Measurements from ENCODE around the gene BACE1. TPM values are rescaled to one million over a fixed set of nuclear protein-coding genes. Genes with fewer than 3 reads are reported as not detected.
A peak's percentile ranks its signal among the peaks of the same experiment; 100 is the strongest.

Gene BACE1
- polyA plus RNA-seq, 3 donors, result 1.6 to 9.1 (median 3.1) TPM

GRCh38 chr11:117290809-117291396 lies 25.2 kb downstream of the BACE1 start, which contains the start of gene BACE1-AS:
BACE1-AS (plus strand) TSS chr11:117291346.
- Histone ChIP-seq H4K20me1 (ENCODE audit: insufficient read depth, low read length) (no peaks in the 10 kb centered on the region), H3K79me2 (ENCODE audit: insufficient read depth, low read length) (no peaks in the 10 kb centered on the region), H3K36me3 (replicated peaks in 1 of 2; ENCODE audit: control insufficient read depth in 1 of 2, insufficient read depth in 2 of 2, low read length in 2 of 2) (peaks cover 33 to 67% of the 10 kb centered on the region in 2 donors), H3K4me3 (replicated peaks in 1 of 3; ENCODE audit: low read depth in 2 of 3, low read length in 3 of 3) (no peak within 1 kb of the TSS), H3K9ac (ENCODE audit: insufficient read depth, low read length, poor library complexity, severe bottlenecking) (no peak within 1 kb of the TSS), H3K9me3 (replicated peaks in 1 of 2; ENCODE audit: control insufficient read depth in 1 of 2, insufficient read depth in 1 of 2, low read length in 2 of 2) (no peaks in the 10 kb centered on the region), H3K27me3 (ENCODE audit: control insufficient read depth in 2 of 2, insufficient read depth in 2 of 2, low read length in 2 of 2) (no peaks in the 10 kb centered on the region), H3K27ac (ENCODE audit: low read depth in 1 of 2, low read length in 2 of 2) (no peak within 1 kb of the TSS), H2AFZ (ENCODE audit: insufficient read depth, low read depth, low read length, poor library complexity, severe bottlenecking) (no peak within 1 kb of the TSS), H3K4me1 (ENCODE audit: control insufficient read depth in 1 of 2, insufficient read depth in 2 of 2, low read length in 2 of 2) (no peaks in the 10 kb centered on the region), H3K4me2 (replicated peaks; ENCODE audit: extremely low read depth, low read length, poor library complexity, severe bottlenecking) (no peak within 1 kb of the TSS)
- intact Hi-C loops (cut with micrococcal nuclease), result no loop called here
- Mint-ChIP-seq H3K27me3 (ENCODE audit: low read depth in 3 of 3) (peaks cover 0 to 4% (median 2%) of the 10 kb centered on the region in 3 donors), H3K4me3 (no peak within 1 kb of the TSS), H3K27ac (peak within 1 kb of the TSS in 4 of 7 donors; percentile 5 to 57 (median 33)), H3K9me3 (no peaks in the 10 kb centered on the region), H3K36me3 (peaks cover 69 to 73% of the 10 kb centered on the region in 2 donors), H3K4me1 (peaks cover 6% of the 10 kb centered on the region)
- TF ChIP-seq, protein P1, sequence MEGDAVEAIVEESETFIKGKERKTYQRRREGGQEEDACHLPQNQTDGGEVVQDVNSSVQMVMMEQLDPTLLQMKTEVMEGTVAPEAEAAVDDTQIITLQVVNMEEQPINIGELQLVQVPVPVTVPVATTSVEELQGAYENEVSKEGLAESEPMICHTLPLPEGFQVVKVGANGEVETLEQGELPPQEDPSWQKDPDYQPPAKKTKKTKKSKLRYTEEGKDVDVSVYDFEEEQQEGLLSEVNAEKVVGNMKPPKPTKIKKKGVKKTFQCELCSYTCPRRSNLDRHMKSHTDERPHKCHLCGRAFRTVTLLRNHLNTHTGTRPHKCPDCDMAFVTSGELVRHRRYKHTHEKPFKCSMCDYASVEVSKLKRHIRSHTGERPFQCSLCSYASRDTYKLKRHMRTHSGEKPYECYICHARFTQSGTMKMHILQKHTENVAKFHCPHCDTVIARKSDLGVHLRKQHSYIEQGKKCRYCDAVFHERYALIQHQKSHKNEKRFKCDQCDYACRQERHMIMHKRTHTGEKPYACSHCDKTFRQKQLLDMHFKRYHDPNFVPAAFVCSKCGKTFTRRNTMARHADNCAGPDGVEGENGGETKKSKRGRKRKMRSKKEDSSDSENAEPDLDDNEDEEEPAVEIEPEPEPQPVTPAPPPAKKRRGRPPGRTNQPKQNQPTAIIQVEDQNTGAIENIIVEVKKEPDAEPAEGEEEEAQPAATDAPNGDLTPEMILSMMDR (IDR thresholded peaks at IDR 0.05), result no peak
- no peak for DNase-seq
- WGBS (ENCODE audit: insufficient coverage), result no CpG with 5 or more reads among the region's 8 CpGs

GRCh38 chr11:117289795-117290194 lies 26.3 kb downstream of the BACE1 start:
- H3K4me3 Mint-ChIP-seq, result no peak overlapping the region
- no peaks in the 10 kb centered on the region for H3K9me3 Mint-ChIP-seq
- no peak overlapping the region for H3K27ac ChIP-seq (ENCODE audit: low read depth in 1 of 2, low read length in 2 of 2)
- intact Hi-C loops (cut with micrococcal nuclease), result no loop called here
- TF ChIP-seq, protein P1 (IDR thresholded peaks at IDR 0.05), result no peak
- no peaks in the 10 kb centered on the region for H3K4me1 ChIP-seq (ENCODE audit: control insufficient read depth in 1 of 2, insufficient read depth in 2 of 2, low read length in 2 of 2)
- H2AFZ ChIP-seq (ENCODE audit: insufficient read depth, low read depth, low read length, poor library complexity, severe bottlenecking), result no peak overlapping the region
- peaks cover 8% of the 10 kb centered on the region for H3K4me1 Mint-ChIP-seq
- no peak overlapping the region for H3K9ac ChIP-seq (ENCODE audit: insufficient read depth, low read length, poor library complexity, severe bottlenecking)
- peak overlapping the region in 3 of 7 donors; percentile 12 to 45 (median 33) for H3K27ac Mint-ChIP-seq
- DNase-seq, result no peak
- H3K79me2 ChIP-seq (ENCODE audit: insufficient read depth, low read length), result no peaks in the 10 kb centered on the region
- no CpG with 5 or more reads among the region's 1 CpG for WGBS (ENCODE audit: insufficient coverage)
- peaks cover 72 to 80% of the 10 kb centered on the region in 2 donors for H3K36me3 Mint-ChIP-seq
- H3K9me3 ChIP-seq (replicated peaks in 1 of 2; ENCODE audit: control insufficient read depth in 1 of 2, insufficient read depth in 1 of 2, low read length in 2 of 2), result no peaks in the 10 kb centered on the region
- H3K4me3 ChIP-seq (replicated peaks in 1 of 3; ENCODE audit: low read depth in 2 of 3, low read length in 3 of 3), result no peak overlapping the region
- H3K4me2 ChIP-seq (replicated peaks; ENCODE audit: extremely low read depth, low read length, poor library complexity, severe bottlenecking), result no peak overlapping the region
- H3K27me3 Mint-ChIP-seq (ENCODE audit: low read depth in 3 of 3), result peaks cover 0 to 4% (median 2%) of the 10 kb centered on the region in 3 donors
- H3K36me3 ChIP-seq (replicated peaks in 1 of 2; ENCODE audit: control insufficient read depth in 1 of 2, insufficient read depth in 2 of 2, low read length in 2 of 2), result peaks cover 43 to 78% of the 10 kb centered on the region in 2 donors
- H4K20me1 ChIP-seq (ENCODE audit: insufficient read depth, low read length), result no peaks in the 10 kb centered on the region
- H3K27me3 ChIP-seq (ENCODE audit: control insufficient read depth in 2 of 2, insufficient read depth in 2 of 2, low read length in 2 of 2), result no peaks in the 10 kb centered on the region

All from CD14-positive monocyte (primary cell).